Osteocyte (in vitro differentiated cells): ENCODE measurements around the gene NCK2. TPM values are rescaled to one million over a fixed set of nuclear protein-coding genes. Genes with fewer than 3 reads are reported as not detected.

Experiments
- DNase-seq: peaks from one replicate; pipeline ENCODE4 v3.0.0; 2021; ENCODE audit warnings: mixed read lengths; ENCODE audit not compliant: unreplicated experiment; ENCODE audit errors: extremely low spot score
- H3K27ac Mint-ChIP-seq: one replicate; pipeline ENCODE4 v1.8.0; 2021; ENCODE audit warnings: mild to moderate bottlenecking, mixed read lengths; ENCODE audit not compliant: unreplicated experiment
- H3K27me3 Mint-ChIP-seq: one replicate; pipeline ENCODE4 v1.8.0; 2021; ENCODE audit warnings: mixed read lengths; ENCODE audit not compliant: unreplicated experiment
- H3K36me3 Mint-ChIP-seq: one replicate; pipeline ENCODE4 v1.8.0; 2021; ENCODE audit warnings: mixed read lengths; ENCODE audit not compliant: unreplicated experiment
- H3K4me1 Mint-ChIP-seq: one replicate; pipeline ENCODE4 v1.8.0; 2021; ENCODE audit warnings: mixed read lengths; ENCODE audit not compliant: unreplicated experiment
- H3K4me3 Mint-ChIP-seq: one replicate; pipeline ENCODE4 v1.8.0; 2021; ENCODE audit warnings: mild to moderate bottlenecking, moderate library complexity, mixed read lengths; ENCODE audit not compliant: unreplicated experiment
- H3K9me3 Mint-ChIP-seq: one replicate; pipeline ENCODE4 v1.8.0; 2021; ENCODE audit warnings: mixed read lengths; ENCODE audit not compliant: unreplicated experiment
- total RNA-seq: library from RNA; stranded (reverse); gene quantifications from 2 replicates; pipeline ENCODE4 v1.2.1, GENCODE V29; 2021
- TF ChIP-seq, protein P1 (sequence below): fragments of 200-600 bp; sonication (generic); IDR thresholded peaks from 2 replicates; pipeline ENCODE4 v1.5.0; 2021; ENCODE audit warnings: antibody characterized with exemption, mild to moderate bottlenecking, moderate library complexity

The NCK2 gene
- total RNA-seq, 1 donor from 2014 or later, result 39.5 TPM

DNA sequence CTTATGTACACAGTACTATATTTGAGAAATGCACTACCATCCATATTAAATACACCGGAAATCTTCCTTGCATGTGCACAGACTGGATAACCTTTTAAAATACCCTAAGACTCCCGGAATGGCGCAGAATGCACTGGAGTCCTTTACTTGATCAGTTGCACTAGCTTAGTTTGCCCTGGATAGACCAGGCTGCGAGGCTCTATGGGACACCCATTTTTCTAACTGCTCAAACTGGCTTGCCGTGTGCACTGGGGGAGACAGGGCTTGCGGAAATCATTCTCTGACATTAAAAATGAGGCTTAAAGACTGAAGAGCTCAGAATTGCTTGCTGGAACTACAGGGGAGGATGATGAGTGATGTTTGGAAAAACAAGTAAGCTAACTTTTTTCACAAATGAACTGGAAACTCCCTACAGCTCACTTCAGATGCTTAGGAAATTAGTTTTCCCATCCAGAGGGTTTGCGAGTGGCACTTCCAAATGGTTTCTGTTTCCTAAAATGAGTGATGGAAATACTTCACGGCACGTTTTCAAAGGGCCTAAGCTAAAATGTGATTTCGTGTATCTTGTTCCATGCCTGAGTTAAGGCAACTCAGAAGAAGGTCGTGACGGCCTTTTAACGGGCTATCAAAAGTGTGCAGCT lies 2.7 kb downstream of the NCK2 start:
- H3K4me3 Mint-ChIP-seq, result peak overlapping the region; percentile 80
- peaks cover 3% of the 10 kb centered on the region for H3K36me3 Mint-ChIP-seq
- TF ChIP-seq, protein P1, sequence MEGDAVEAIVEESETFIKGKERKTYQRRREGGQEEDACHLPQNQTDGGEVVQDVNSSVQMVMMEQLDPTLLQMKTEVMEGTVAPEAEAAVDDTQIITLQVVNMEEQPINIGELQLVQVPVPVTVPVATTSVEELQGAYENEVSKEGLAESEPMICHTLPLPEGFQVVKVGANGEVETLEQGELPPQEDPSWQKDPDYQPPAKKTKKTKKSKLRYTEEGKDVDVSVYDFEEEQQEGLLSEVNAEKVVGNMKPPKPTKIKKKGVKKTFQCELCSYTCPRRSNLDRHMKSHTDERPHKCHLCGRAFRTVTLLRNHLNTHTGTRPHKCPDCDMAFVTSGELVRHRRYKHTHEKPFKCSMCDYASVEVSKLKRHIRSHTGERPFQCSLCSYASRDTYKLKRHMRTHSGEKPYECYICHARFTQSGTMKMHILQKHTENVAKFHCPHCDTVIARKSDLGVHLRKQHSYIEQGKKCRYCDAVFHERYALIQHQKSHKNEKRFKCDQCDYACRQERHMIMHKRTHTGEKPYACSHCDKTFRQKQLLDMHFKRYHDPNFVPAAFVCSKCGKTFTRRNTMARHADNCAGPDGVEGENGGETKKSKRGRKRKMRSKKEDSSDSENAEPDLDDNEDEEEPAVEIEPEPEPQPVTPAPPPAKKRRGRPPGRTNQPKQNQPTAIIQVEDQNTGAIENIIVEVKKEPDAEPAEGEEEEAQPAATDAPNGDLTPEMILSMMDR, result no peak
- no peaks in the 10 kb centered on the region for H3K9me3 Mint-ChIP-seq
- H3K27ac Mint-ChIP-seq, result no peak overlapping the region
- H3K27me3 Mint-ChIP-seq, result no peaks in the 10 kb centered on the region
- H3K4me1 Mint-ChIP-seq, result peaks cover 34% of the 10 kb centered on the region
- DNase-seq, result no peak

DNA sequence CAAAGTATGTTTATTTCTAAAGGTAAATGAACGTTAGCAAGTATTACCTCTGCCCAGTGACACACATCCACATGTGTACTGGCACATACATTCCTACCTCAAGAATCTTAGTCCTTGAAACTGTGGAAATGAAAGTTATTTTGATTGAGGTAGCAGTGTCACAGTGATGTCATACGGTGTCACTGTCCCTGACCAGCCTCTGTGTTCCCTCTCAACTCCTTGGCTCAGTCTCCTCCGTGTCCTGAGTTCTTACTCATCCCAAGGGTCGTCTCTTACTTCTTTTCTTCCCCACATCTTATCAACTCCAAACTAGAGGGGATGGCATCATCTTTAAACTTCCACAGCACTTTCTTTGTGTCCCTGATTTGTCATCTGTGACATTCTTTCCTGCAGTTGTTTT lies 3.3 kb downstream of the NCK2 start:
- TF ChIP-seq, protein P1, result no peak
- peaks cover 38% of the 10 kb centered on the region for H3K4me1 Mint-ChIP-seq
- no peaks in the 10 kb centered on the region for H3K27me3 Mint-ChIP-seq
- H3K36me3 Mint-ChIP-seq, result peaks cover 3% of the 10 kb centered on the region
- H3K4me3 Mint-ChIP-seq, result no peak overlapping the region
- peak overlapping the region; percentile 14 for H3K27ac Mint-ChIP-seq
- no peak for DNase-seq
- no peaks in the 10 kb centered on the region for H3K9me3 Mint-ChIP-seq

DNA sequence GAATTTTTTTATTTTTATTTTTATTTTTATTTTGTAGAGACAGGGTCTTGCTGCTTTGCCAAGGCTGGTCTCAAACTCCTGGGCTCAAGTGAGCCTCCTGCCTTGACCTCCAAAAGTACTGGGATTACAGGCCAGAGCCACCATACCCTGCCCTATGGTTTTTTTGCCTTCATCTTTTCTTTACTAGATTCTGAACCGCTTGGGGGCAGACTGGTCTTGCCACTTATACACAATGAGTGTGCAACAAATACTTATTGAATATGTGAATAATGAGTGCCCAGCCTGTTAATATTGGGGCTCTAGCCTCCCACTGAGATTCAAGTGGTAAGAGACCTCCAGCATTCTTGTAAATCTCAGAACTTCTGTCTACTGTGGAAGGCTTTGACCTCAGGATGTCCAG lies 3.9 kb downstream of the NCK2 start:
- TF ChIP-seq, protein P1, result no peak
- no peak for DNase-seq
- no peaks in the 10 kb centered on the region for H3K9me3 Mint-ChIP-seq
- no peak overlapping the region for H3K27ac Mint-ChIP-seq
- no peaks in the 10 kb centered on the region for H3K27me3 Mint-ChIP-seq
- peaks cover 37% of the 10 kb centered on the region for H3K4me1 Mint-ChIP-seq
- H3K4me3 Mint-ChIP-seq, result no peak overlapping the region
- H3K36me3 Mint-ChIP-seq, result peaks cover 5% of the 10 kb centered on the region

DNA sequence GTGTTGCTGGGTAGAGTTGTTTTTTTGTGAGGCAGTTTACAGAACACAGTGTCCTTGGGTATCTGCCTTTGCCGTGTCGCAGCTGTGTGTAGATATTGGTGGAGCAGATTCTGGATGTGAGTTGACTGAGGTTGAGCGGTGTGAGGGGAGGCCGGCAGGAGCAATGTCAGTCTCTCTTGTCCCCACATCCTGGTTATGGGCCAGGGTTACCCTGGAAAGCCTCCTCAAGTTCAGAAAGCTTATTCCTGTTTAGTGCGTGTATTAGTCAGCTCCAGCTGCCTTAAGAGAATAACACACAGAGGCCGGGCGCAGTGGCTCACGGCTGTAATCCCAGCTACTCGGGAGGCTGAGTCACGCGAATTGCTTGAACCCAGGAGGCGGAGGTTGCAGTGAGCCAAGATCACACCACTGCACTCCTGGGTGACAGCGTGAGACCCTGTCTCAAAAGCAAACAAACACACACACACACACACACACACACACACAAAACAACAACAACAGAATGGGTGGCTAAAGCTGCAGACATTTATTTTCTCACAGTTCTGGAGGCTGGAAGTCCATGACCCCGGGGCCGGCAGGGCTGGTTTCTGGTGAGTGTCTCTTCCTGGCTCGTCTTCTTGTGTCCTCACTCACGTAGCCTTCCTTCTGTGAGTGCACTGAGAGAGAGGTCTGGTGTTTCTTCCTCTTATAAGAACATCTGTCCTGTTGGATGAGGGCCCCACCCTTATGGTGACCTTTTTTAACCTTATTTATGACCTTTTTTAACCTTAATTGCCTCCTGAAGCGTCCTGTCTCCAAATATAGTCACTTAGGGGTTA lies 5.1 kb downstream of the NCK2 start:
- Mint-ChIP-seq H3K27ac (no peak overlapping the region), H3K4me1 (peaks cover 30% of the 10 kb centered on the region), H3K36me3 (peaks cover 5% of the 10 kb centered on the region), H3K4me3 (no peak overlapping the region), H3K27me3 (no peaks in the 10 kb centered on the region), H3K9me3 (no peaks in the 10 kb centered on the region)
- TF ChIP-seq, protein P1, result no peak
- no peak for DNase-seq

DNA sequence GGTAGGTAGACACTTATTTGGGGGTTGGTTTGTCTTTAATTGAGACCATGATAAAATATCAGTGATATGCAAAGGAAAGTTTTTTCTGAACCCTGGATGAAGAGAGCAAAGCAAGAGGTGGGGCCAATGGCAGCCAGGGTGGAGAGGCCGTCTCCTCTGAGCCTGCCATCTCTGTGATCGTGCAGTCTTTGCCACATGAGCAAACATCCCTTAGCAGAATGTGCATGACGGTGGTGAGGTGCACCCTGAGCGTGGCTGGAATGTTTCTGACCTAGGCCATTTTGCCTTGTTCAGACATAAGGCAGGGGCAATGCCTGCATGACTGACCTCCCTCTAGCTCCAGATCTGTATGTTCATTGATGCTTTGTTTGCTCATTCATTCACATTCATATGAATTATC lies 6.0 kb downstream of the NCK2 start:
- Mint-ChIP-seq H3K4me3 (no peak overlapping the region), H3K4me1 (peaks cover 36% of the 10 kb centered on the region), H3K27ac (no peak overlapping the region), H3K36me3 (peaks cover 5% of the 10 kb centered on the region), H3K27me3 (no peaks in the 10 kb centered on the region), H3K9me3 (no peaks in the 10 kb centered on the region)
- no peak for DNase-seq
- TF ChIP-seq, protein P1, result no peak
